Gastrocnemius medialis (tissue), 4 donors: ENCODE measurements around the gene TMEM222.
A peak's percentile ranks its signal among the peaks of the same experiment; 100 is the strongest.

Experiments used
- POLR2A ChIP-seq, 2 donors: fragments of 450-650 bp; IDR thresholded peaks; one replicate each; pipeline ENCODE4 v1.6.1; 2017; ENCODE audit warnings: antibody characterized with exemption in 2 of 2, mild to moderate bottlenecking in 2 of 2, moderate library complexity in 2 of 2
- TF ChIP-seq, protein P1 (sequence below), 5 experiments: fragments of 450-650 bp in 3 of 5; fragments of 200-600 bp in 2 of 5; sonication (generic) in 2 of 5; IDR thresholded peaks in 4 of 5; conservative IDR thresholded peaks in 1 of 5; 1 replicate in 4 of 5; 2 replicates in 1 of 5; pipeline ENCODE4 v1.5.1; 2016 to 2019; ENCODE audit warnings: antibody characterized with exemption in 5 of 5, mild to moderate bottlenecking in 3 of 5, moderate library complexity in 3 of 5

DNA sequence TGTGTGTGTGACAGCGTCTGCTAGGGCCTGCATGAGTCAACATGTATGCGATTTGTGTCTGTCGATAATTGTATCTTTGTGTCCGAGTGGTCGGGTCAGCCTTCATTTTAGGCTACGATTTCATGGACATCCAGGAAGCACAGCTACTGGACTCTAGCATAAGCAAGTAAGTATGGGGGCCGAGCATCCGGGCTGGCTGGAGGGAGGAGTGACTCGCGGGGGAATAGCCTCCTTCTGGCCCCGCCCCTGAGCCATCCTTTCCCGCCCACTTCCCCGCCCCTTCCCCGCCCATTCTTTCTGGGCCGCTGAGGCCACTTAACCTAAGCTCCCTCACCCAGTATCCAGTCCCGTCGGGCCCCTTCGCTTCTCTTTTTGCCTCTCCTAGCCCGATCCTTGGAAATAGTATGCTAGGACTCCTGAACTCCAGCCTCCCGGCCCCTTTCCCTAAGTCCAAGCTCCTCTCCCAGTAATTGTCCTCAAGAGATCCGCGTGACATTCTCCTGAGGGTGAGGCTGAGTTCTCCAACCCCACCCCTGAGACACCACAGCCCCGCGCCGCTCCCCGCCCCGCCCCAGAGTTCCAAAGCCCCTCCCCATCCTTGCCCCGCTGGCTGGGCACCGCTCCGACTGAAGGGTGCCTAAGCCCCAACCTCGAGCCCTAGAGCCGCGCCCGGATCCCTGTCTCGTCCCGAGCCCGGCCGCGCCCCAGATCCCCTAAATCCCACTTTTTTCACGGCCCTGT is 43.6 kb downstream of the TMEM222 start:
- TF ChIP-seq, protein P1, sequence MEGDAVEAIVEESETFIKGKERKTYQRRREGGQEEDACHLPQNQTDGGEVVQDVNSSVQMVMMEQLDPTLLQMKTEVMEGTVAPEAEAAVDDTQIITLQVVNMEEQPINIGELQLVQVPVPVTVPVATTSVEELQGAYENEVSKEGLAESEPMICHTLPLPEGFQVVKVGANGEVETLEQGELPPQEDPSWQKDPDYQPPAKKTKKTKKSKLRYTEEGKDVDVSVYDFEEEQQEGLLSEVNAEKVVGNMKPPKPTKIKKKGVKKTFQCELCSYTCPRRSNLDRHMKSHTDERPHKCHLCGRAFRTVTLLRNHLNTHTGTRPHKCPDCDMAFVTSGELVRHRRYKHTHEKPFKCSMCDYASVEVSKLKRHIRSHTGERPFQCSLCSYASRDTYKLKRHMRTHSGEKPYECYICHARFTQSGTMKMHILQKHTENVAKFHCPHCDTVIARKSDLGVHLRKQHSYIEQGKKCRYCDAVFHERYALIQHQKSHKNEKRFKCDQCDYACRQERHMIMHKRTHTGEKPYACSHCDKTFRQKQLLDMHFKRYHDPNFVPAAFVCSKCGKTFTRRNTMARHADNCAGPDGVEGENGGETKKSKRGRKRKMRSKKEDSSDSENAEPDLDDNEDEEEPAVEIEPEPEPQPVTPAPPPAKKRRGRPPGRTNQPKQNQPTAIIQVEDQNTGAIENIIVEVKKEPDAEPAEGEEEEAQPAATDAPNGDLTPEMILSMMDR (IDR thresholded peaks at IDR 0.05 in 4 of 5, conservative IDR thresholded peaks at IDR 0.05 in 1 of 5): no peak
- TF ChIP-seq POLR2A (IDR thresholded peaks at IDR 0.05): peak; percentile 57 to 64
